ENCODE measurements around the gene ZNF341. TPM values are rescaled to one million over a fixed set of nuclear protein-coding genes. Genes with fewer than 3 reads are reported as not detected.
A peak's percentile ranks its signal among the peaks of the same experiment; 100 is the strongest.

ZNF341 gene
- total and polyA plus RNA-seq, 2 of the 8 experiments (the other 6 are each of a cell fraction or from before 2014, with no cell fraction given) = 5.8 to 6.4 TPM

GRCh38 chr20:33732166-33732970 lies 572 bp downstream of the ZNF341 start (continued):
- TF ChIP-seq TCF12 (IDR thresholded peaks at IDR 0.05; ENCODE audit: low read depth, low read length) = no peak
- TF ChIP-seq EGR1 (IDR thresholded peaks at IDR 0.05; ENCODE audit: borderline replicate concordance, low read depth, low read length) = 0 out of 2 replicates have a peak, but pooled peaks have one; percentile 13
- TF ChIP-seq MAFK (IDR thresholded peaks at IDR 0.05; ENCODE audit: low read depth, low read length) = no peak
- TF ChIP-seq GTF2F1 (IDR thresholded peaks at IDR 0.05; ENCODE audit: borderline replicate concordance, low read depth, low read length) = no peak
- TF ChIP-seq TBP (IDR thresholded peaks at IDR 0.05; ENCODE audit: low read depth, low read length) = no peak
- TF ChIP-seq ASH2L (IDR thresholded peaks at IDR 0.05; ENCODE audit: low read length) = peak; percentile 86
- no peak for TF ChIP-seq NRF1 (IDR thresholded peaks at IDR 0.05; ENCODE audit: low read depth, low read length)
- no peak for TF ChIP-seq SIN3A (conservative IDR thresholded peaks at IDR 0.05 in 1 of 2, IDR thresholded peaks at IDR 0.05 in 1 of 2; ENCODE audit: low read depth in 1 of 2, low read length in 2 of 2)
- TF ChIP-seq RXRA (IDR thresholded peaks at IDR 0.05; ENCODE audit: insufficient read depth, low read depth, low read length) = no peak
- TF ChIP-seq TAF1 (IDR thresholded peaks at IDR 0.05; ENCODE audit: low read depth, low read length) = no peak; the same call in 1 of the 2 replicates
- no peak for TF ChIP-seq CBX5 (IDR thresholded peaks at IDR 0.05; ENCODE audit: low read depth, low read length)
- no peak for TF ChIP-seq BRCA1 (IDR thresholded peaks at IDR 0.05; ENCODE audit: low read depth, low read length)
- TF ChIP-seq CHD2 (IDR thresholded peaks at IDR 0.05; ENCODE audit: low read length) = no peak
- no peak for TF ChIP-seq USF2 (IDR thresholded peaks at IDR 0.05; ENCODE audit: low read length)
- no peak for TF ChIP-seq POU5F1 (IDR thresholded peaks at IDR 0.05; ENCODE audit: low read depth, low read length)
- no peak for TF ChIP-seq YY1 (IDR thresholded peaks at IDR 0.05; ENCODE audit: low read depth, low read length)
- TF ChIP-seq KDM5A (IDR thresholded peaks at IDR 0.05; ENCODE audit: low read length) = no peak
- TF ChIP-seq SP1 (IDR thresholded peaks at IDR 0.05; ENCODE audit: low read depth, low read length) = no peak
- TF ChIP-seq SP4 (IDR thresholded peaks at IDR 0.05; ENCODE audit: low read length) = no peak
- no peak for TF ChIP-seq SRF (IDR thresholded peaks at IDR 0.05; ENCODE audit: low read depth, low read length)
- no peak for TF ChIP-seq RBBP5 (IDR thresholded peaks at IDR 0.05; ENCODE audit: borderline replicate concordance, low read depth, low read length)
- no peak for TF ChIP-seq CHD1 (IDR thresholded peaks at IDR 0.05; ENCODE audit: low read depth, low read length)
- TF ChIP-seq CBX8 (IDR thresholded peaks at IDR 0.05; ENCODE audit: borderline replicate concordance, low read depth, low read length) = no peak
- peak; percentile 57; the same call in 1 of the 2 replicates for TF ChIP-seq PHF8 (conservative IDR thresholded peaks at IDR 0.05; ENCODE audit: low read depth, low read length)
- TF ChIP-seq KDM4A (IDR thresholded peaks at IDR 0.05; ENCODE audit: low read depth, low read length, severe bottlenecking) = peak; percentile 59

All from H1 (cell line).